Liver (tissue), 9 donors: ENCODE measurements around the gene CNOT4. TPM values are rescaled to one million over a fixed set of nuclear protein-coding genes. Genes with fewer than 3 reads are reported as not detected.

Experiments
- DNase-seq: peaks from one replicate; pipeline ENCODE4 v3.0.0-alpha.2; 2017; ENCODE audit warnings: low spot score
- H3K27ac ChIP-seq, 2 donors: one replicate each; pipeline ENCODE4 v1.7.0; 2013; ENCODE audit warnings: inconsistent platforms in 2 of 2, low read length in 2 of 2, control low read depth in 1 of 2, low read depth in 1 of 2, mild to moderate bottlenecking in 1 of 2
- H3K27me3 ChIP-seq, 4 donors: one replicate each; pipeline versions ENCODE4 v1.6.1 to v1.7.0; 2013; ENCODE audit warnings: low read length in 3 of 4, inconsistent platforms in 1 of 4, mild to moderate bottlenecking in 1 of 4, moderate library complexity in 1 of 4; ENCODE audit not compliant: control insufficient read depth in 4 of 4, insufficient read depth in 4 of 4
- H3K36me3 ChIP-seq, 4 donors: one replicate each; pipeline versions ENCODE4 v1.6.1 to v1.7.0; 2013; ENCODE audit warnings: low read length in 3 of 4, mild to moderate bottlenecking in 3 of 4, low read depth in 1 of 4, moderate library complexity in 1 of 4; ENCODE audit not compliant: control insufficient read depth in 4 of 4, insufficient read depth in 3 of 4
- H3K4me1 ChIP-seq, 4 donors: one replicate each; pipeline versions ENCODE4 v1.6.1 to v1.7.0; 2013; ENCODE audit warnings: low read length in 3 of 4, mild to moderate bottlenecking in 3 of 4, moderate library complexity in 1 of 4; ENCODE audit not compliant: control insufficient read depth in 4 of 4, insufficient read depth in 4 of 4
- H3K4me3 ChIP-seq, 3 donors: one replicate each; pipeline versions ENCODE4 v1.6.1 to v1.7.0; 2013; ENCODE audit warnings: low read length in 3 of 3, control low read depth in 1 of 3, low read depth in 1 of 3, mild to moderate bottlenecking in 1 of 3
- H3K9ac ChIP-seq, 2 donors: one replicate each; pipeline ENCODE4 v1.7.0; 2013; ENCODE audit warnings: low read length in 2 of 2, mild to moderate bottlenecking in 2 of 2, moderate library complexity in 2 of 2, control low read depth in 1 of 2, low read depth in 1 of 2
- H3K9me3 ChIP-seq, 4 donors: one replicate each; pipeline versions ENCODE4 v1.6.1 to v1.7.0; 2013; ENCODE audit warnings: low read length in 3 of 4; ENCODE audit not compliant: control insufficient read depth in 4 of 4
- EGR1 ChIP-seq, 2 donors: IDR thresholded peaks; 2 replicates each; pipeline ENCODE4 v1.6.1; 2016 to 2018; ENCODE audit warnings: antibody characterized with exemption in 2 of 2, low read depth in 2 of 2
- FOXA1 ChIP-seq: IDR thresholded peaks from 2 replicates; pipeline ENCODE4 v1.6.1; 2016; ENCODE audit warnings: antibody characterized with exemption
- FOXA2 ChIP-seq: IDR thresholded peaks from 2 replicates; pipeline ENCODE4 v1.6.1; 2016; ENCODE audit warnings: antibody characterized with exemption
- GABPA ChIP-seq, 2 donors: IDR thresholded peaks in 1 of 2; conservative IDR thresholded peaks in 1 of 2; 2 replicates each; pipeline ENCODE4 v1.6.1; 2016; ENCODE audit warnings: antibody characterized with exemption in 2 of 2, mild to moderate bottlenecking in 1 of 2, moderate library complexity in 1 of 2
- HNF4A ChIP-seq, 2 donors: conservative IDR thresholded peaks; 2 replicates each; pipeline ENCODE4 v1.6.1; 2016; ENCODE audit warnings: antibody characterized with exemption in 2 of 2, mild to moderate bottlenecking in 2 of 2
- HNF4G ChIP-seq: IDR thresholded peaks from 2 replicates; pipeline ENCODE4 v1.6.1; 2016; ENCODE audit warnings: antibody characterized with exemption
- JUND ChIP-seq, 2 donors: IDR thresholded peaks; 2 replicates each; pipeline ENCODE4 v1.6.1; 2016; ENCODE audit warnings: antibody characterized with exemption in 2 of 2
- NR2F2 ChIP-seq: IDR thresholded peaks from 2 replicates; pipeline ENCODE4 v1.6.1; 2016; ENCODE audit warnings: antibody characterized with exemption
- RAD21 ChIP-seq, 2 donors: IDR thresholded peaks; 2 replicates each; pipeline ENCODE4 v1.6.1; 2016; ENCODE audit warnings: antibody characterized with exemption in 2 of 2, mild to moderate bottlenecking in 2 of 2
- RXRA ChIP-seq, 2 donors: IDR thresholded peaks; 2 replicates each; pipeline ENCODE4 v1.6.1; 2017 to 2018; ENCODE audit warnings: antibody characterized with exemption in 2 of 2, mild to moderate bottlenecking in 1 of 2
- SP1 ChIP-seq: IDR thresholded peaks from 2 replicates; pipeline ENCODE4 v1.6.1; 2018; ENCODE audit warnings: antibody characterized with exemption, mild to moderate bottlenecking
- polyA plus RNA-seq, 2 donors: library from polyadenylated mRNA; stranded (reverse) in 1 of 2; unstranded in 1 of 2; fragments of 200-250 nt in 1 of 2; fragments of >200 nt in 1 of 2; fragmentation: Nextera tagmentation in 1 of 2; extraction: Ambion mirVana in 1 of 2; gene quantifications; one replicate each; pipeline versions ENCODE4 v1.2.1 to v1.2.3, GENCODE V29; 2013 to 2015
- total RNA-seq, 2 donors: library from RNA; depleted of rRNA; stranded (reverse); fragments of >200 nt; gene quantifications; one replicate each; pipeline ENCODE4 v1.2.3, GENCODE V29; 2014
- TF ChIP-seq, protein P1 (sequence below): IDR thresholded peaks from 2 replicates; pipeline ENCODE4 v1.6.1; 2016; ENCODE audit warnings: antibody characterized with exemption
- TF ChIP-seq, protein P2 (sequence below): IDR thresholded peaks from 2 replicates; pipeline ENCODE4 v1.6.1; 2016; ENCODE audit warnings: antibody characterized with exemption, mild to moderate bottlenecking
- TF ChIP-seq, protein P3 (sequence below): IDR thresholded peaks from 2 replicates; pipeline ENCODE4 v1.6.1; 2016; ENCODE audit warnings: antibody characterized with exemption
- TF ChIP-seq, protein P4 (sequence below): fragments of 150-350 bp; IDR thresholded peaks from 2 replicates; pipeline ENCODE4 v1.5.1; 2017; ENCODE audit warnings: improper control_type of control experiment, low read depth, low read length; ENCODE audit not compliant: missing input control
- TF ChIP-seq, protein P5 (sequence below): IDR thresholded peaks from 2 replicates; pipeline ENCODE4 v1.6.1; 2016; ENCODE audit warnings: antibody characterized with exemption
- donor health status: healthy.
- donor health status: healthy.
- donor health status: healthy.
- donor health status: healthy.
- donor health status: healthy.

CNOT4 gene
- total and polyA plus RNA-seq, 4 donors, result 3.7 to 11.1 (median 8.6) TPM

DNA sequence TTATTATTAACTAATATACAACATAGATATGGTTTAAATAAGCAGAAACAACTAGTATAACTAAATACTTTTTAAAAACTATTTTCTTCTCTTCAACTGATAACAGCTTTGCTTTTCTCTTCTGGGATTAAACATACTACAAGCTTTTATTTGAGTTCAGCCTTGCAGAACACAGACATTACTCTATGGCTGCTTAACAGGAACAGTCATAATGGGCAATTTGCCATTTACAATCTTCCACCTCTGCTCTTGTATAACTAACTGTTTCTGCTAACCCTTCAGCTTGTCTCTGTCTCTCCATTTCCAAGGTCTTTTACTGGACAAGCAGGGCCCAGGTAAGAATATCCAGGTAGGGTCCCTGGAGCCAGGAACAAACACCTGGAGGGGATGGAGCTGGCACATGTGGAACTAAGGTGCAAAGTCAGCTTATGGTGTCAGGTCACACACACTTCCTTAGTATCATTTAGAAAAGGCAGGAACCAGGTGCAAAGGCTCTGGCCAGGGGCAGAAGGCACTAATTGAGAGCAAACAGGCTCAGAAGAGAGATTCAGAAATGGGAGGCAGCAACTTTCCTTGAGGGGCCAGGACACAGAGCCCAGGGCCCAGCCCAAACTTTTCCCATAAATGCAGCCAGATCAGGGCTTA, 183.1 kb downstream of the CNOT4 start:
- Histone ChIP-seq H3K36me3 (no peaks in the 10 kb centered on the region), H3K27ac (no peak overlapping the region), H3K4me3 (no peak overlapping the region), H3K27me3 (no peaks in the 10 kb centered on the region), H3K4me1 (no peaks in the 10 kb centered on the region), H3K9ac (no peak overlapping the region), H3K9me3 (no peaks in the 10 kb centered on the region)
- no peak for TF ChIP-seq EGR1 (IDR thresholded peaks at IDR 0.05; ENCODE audit: low read depth in 2 of 2)
- no peak for TF ChIP-seq FOXA1
- no peak for TF ChIP-seq JUND (IDR thresholded peaks at IDR 0.05)
- TF ChIP-seq, protein P1, sequence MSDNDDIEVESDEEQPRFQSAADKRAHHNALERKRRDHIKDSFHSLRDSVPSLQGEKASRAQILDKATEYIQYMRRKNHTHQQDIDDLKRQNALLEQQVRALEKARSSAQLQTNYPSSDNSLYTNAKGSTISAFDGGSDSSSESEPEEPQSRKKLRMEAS, result no peak
- TF ChIP-seq GABPA (IDR thresholded peaks at IDR 0.05 in 1 of 2, conservative IDR thresholded peaks at IDR 0.05 in 1 of 2), result no peak
- TF ChIP-seq SP1, result no peak
- TF ChIP-seq NR2F2, result no peak
- TF ChIP-seq, protein P2, sequence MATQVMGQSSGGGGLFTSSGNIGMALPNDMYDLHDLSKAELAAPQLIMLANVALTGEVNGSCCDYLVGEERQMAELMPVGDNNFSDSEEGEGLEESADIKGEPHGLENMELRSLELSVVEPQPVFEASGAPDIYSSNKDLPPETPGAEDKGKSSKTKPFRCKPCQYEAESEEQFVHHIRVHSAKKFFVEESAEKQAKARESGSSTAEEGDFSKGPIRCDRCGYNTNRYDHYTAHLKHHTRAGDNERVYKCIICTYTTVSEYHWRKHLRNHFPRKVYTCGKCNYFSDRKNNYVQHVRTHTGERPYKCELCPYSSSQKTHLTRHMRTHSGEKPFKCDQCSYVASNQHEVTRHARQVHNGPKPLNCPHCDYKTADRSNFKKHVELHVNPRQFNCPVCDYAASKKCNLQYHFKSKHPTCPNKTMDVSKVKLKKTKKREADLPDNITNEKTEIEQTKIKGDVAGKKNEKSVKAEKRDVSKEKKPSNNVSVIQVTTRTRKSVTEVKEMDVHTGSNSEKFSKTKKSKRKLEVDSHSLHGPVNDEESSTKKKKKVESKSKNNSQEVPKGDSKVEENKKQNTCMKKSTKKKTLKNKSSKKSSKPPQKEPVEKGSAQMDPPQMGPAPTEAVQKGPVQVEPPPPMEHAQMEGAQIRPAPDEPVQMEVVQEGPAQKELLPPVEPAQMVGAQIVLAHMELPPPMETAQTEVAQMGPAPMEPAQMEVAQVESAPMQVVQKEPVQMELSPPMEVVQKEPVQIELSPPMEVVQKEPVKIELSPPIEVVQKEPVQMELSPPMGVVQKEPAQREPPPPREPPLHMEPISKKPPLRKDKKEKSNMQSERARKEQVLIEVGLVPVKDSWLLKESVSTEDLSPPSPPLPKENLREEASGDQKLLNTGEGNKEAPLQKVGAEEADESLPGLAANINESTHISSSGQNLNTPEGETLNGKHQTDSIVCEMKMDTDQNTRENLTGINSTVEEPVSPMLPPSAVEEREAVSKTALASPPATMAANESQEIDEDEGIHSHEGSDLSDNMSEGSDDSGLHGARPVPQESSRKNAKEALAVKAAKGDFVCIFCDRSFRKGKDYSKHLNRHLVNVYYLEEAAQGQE, result no peak
- no peak for TF ChIP-seq RXRA (IDR thresholded peaks at IDR 0.05)
- TF ChIP-seq, protein P3, sequence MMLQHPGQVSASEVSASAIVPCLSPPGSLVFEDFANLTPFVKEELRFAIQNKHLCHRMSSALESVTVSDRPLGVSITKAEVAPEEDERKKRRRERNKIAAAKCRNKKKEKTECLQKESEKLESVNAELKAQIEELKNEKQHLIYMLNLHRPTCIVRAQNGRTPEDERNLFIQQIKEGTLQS, result no peak
- no peak for TF ChIP-seq HNF4G
- TF ChIP-seq, protein P4, sequence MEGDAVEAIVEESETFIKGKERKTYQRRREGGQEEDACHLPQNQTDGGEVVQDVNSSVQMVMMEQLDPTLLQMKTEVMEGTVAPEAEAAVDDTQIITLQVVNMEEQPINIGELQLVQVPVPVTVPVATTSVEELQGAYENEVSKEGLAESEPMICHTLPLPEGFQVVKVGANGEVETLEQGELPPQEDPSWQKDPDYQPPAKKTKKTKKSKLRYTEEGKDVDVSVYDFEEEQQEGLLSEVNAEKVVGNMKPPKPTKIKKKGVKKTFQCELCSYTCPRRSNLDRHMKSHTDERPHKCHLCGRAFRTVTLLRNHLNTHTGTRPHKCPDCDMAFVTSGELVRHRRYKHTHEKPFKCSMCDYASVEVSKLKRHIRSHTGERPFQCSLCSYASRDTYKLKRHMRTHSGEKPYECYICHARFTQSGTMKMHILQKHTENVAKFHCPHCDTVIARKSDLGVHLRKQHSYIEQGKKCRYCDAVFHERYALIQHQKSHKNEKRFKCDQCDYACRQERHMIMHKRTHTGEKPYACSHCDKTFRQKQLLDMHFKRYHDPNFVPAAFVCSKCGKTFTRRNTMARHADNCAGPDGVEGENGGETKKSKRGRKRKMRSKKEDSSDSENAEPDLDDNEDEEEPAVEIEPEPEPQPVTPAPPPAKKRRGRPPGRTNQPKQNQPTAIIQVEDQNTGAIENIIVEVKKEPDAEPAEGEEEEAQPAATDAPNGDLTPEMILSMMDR, result no peak
- TF ChIP-seq, protein P5, sequence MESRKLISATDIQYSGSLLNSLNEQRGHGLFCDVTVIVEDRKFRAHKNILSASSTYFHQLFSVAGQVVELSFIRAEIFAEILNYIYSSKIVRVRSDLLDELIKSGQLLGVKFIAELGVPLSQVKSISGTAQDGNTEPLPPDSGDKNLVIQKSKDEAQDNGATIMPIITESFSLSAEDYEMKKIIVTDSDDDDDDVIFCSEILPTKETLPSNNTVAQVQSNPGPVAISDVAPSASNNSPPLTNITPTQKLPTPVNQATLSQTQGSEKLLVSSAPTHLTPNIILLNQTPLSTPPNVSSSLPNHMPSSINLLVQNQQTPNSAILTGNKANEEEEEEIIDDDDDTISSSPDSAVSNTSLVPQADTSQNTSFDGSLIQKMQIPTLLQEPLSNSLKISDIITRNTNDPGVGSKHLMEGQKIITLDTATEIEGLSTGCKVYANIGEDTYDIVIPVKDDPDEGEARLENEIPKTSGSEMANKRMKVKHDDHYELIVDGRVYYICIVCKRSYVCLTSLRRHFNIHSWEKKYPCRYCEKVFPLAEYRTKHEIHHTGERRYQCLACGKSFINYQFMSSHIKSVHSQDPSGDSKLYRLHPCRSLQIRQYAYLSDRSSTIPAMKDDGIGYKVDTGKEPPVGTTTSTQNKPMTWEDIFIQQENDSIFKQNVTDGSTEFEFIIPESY, result no peak
- TF ChIP-seq RAD21 (IDR thresholded peaks at IDR 0.05), result no peak
- TF ChIP-seq HNF4A (conservative IDR thresholded peaks at IDR 0.05), result no peak
- no peak for TF ChIP-seq FOXA2
- no peak for DNase-seq
